Measurements from ENCODE around the gene DLGAP3. TPM values are rescaled to one million over a fixed set of nuclear protein-coding genes. Genes with fewer than 3 reads are reported as not detected.

DLGAP3 gene
- polyA plus RNA-seq, 2 of the 4 experiments (the other 2 are of a cell fraction): 0.05 TPM; not detected in 1

DNA sequence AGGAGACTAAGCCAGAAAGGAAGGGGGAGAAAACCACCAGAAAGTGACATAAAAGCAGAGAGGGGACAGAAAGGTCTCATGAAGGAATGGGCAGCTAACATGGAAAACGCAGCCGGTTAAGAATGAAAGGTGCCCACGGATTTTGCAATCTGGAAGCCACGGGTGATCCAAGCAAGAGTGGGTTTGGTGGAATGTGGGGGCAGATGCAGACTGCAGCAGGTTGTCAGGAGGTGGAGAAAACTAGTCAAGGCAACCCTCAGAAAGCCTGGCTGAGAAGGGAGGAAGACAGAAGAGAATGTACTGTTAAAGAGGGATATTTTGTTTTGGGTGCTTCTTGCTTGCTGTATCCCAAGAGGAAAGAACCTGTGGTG is 57.3 kb downstream of the DLGAP3 start:
- no peaks in the 10 kb centered on the region for H3K9me3 ChIP-seq
- no peak for FAIRE-seq
- 29% methylated on average over 4 of the region's 4 CpGs for WGBS (ENCODE audit: missing lambda C conversion rate)

GRCh38 chr1:34871443-34872132 is 57.9 kb downstream of the DLGAP3 start:
- TF ChIP-seq, protein P1, sequence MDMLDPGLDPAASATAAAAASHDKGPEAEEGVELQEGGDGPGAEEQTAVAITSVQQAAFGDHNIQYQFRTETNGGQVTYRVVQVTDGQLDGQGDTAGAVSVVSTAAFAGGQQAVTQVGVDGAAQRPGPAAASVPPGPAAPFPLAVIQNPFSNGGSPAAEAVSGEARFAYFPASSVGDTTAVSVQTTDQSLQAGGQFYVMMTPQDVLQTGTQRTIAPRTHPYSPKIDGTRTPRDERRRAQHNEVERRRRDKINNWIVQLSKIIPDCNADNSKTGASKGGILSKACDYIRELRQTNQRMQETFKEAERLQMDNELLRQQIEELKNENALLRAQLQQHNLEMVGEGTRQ (IDR thresholded peaks at IDR 0.05): no peak
- no peak for TF ChIP-seq ELK1 (IDR thresholded peaks at IDR 0.05; ENCODE audit: low read depth, low read length)
- TF ChIP-seq, protein P2, sequence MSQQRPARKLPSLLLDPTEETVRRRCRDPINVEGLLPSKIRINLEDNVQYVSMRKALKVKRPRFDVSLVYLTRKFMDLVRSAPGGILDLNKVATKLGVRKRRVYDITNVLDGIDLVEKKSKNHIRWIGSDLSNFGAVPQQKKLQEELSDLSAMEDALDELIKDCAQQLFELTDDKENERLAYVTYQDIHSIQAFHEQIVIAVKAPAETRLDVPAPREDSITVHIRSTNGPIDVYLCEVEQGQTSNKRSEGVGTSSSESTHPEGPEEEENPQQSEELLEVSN (IDR thresholded peaks at IDR 0.05; ENCODE audit: borderline replicate concordance, low read depth): no peak
- no peak for TF ChIP-seq RAD21 (conservative IDR thresholded peaks at IDR 0.05 in 1 of 2, IDR thresholded peaks at IDR 0.05 in 1 of 2)
- no peak for TF ChIP-seq TP53 (CRISPR knock-in tag; IDR thresholded peaks at IDR 0.05)
- TF ChIP-seq FOXS1 (CRISPR knock-in tag; IDR thresholded peaks at IDR 0.05): no peak
- no peak for TF ChIP-seq HOXB5 (CRISPR knock-in tag; IDR thresholded peaks at IDR 0.05)
- no peak for TF ChIP-seq GATA3 (IDR thresholded peaks at IDR 0.05; ENCODE audit: borderline replicate concordance)
- no peak for TF ChIP-seq EHF (CRISPR knock-in tag; IDR thresholded peaks at IDR 0.05)
- TF ChIP-seq POLR2AphosphoS2 (conservative IDR thresholded peaks at IDR 0.05; ENCODE audit: low read length): no peak
- TF ChIP-seq MYC (IDR thresholded peaks at IDR 0.05; ENCODE audit: borderline replicate concordance, low read length): no peak
- TF ChIP-seq RNF2 (IDR thresholded peaks at IDR 0.05; ENCODE audit: borderline replicate concordance, low read depth): no peak
- TF ChIP-seq ZC3H11A (IDR thresholded peaks at IDR 0.05): no peak
- TF ChIP-seq MAZ (IDR thresholded peaks at IDR 0.05; ENCODE audit: borderline replicate concordance, low read depth, low read length): no peak
- TF ChIP-seq, protein P3, sequence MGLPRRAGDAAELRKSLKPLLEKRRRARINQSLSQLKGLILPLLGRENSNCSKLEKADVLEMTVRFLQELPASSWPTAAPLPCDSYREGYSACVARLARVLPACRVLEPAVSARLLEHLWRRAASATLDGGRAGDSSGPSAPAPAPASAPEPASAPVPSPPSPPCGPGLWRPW (IDR thresholded peaks at IDR 0.05): no peak
- TF ChIP-seq EHMT2 (IDR thresholded peaks at IDR 0.05; ENCODE audit: low read depth): no peak
- TF ChIP-seq CHD2 (IDR thresholded peaks at IDR 0.05; ENCODE audit: low read length, partially characterized antibody): no peak
- TF ChIP-seq HOXA7 (CRISPR knock-in tag; IDR thresholded peaks at IDR 0.05): no peak
- no peak for TF ChIP-seq JUN (IDR thresholded peaks at IDR 0.05)
- Histone ChIP-seq H3K4me3 (no peak overlapping the region), H3K4me1 (no peaks in the 10 kb centered on the region), H3K9me3 (no peaks in the 10 kb centered on the region), H3K27ac (no peak overlapping the region), H3K4me2 (no peak overlapping the region)
- no peak for DNase-seq (ENCODE audit: low read depth in 1 of 2, low spot score in 1 of 2)
- 24% methylated on average over 12 of the region's 17 CpGs for WGBS (ENCODE audit: missing lambda C conversion rate)
- no peak for ATAC-seq
- CTCF ChIA-PET: interaction anchor here (0.6 to 4.0 kb wide), 2 partner anchors 11 to 124 kb away, joined by 4 to 21 read pairs; partner anchors contain the start of gene SMIM12
- POLR2A ChIA-PET: no interaction called here
- no peak for FAIRE-seq

More for the DNA sequence above, 57.3 kb downstream of the DLGAP3 start:
- Histone ChIP-seq H3K4me2 (no peak overlapping the region), H3K27ac (no peak overlapping the region), H3K4me3 (no peak overlapping the region), H3K4me1 (no peaks in the 10 kb centered on the region)
- ATAC-seq (no peak), DNase-seq (ENCODE audit: low read depth in 1 of 2, low spot score in 1 of 2) (no peak)
- TF ChIP-seq CEBPB (IDR thresholded peaks at IDR 0.05): no peak
- ChIA-PET POLR2A (no interaction called here), CTCF (no interaction called here)

DNA sequence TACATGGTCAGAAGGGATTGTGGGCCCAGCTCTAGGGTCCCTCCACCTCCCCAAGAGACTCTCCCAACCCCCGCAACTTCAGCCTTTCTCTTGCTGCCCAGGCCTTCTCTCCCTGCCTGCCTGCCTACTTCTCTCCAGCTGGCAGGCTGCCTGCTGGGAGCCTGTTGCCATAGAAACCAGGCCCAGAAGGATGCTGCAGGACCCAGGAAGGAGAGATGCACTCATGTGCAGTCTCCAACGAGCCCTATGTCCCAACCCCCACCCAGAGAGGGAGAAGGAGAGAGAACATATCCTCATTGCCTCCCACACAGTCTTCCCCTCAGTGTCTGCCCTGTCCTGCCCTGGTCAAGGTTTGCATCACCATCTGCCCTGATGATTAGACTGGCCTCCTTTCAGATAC is 59.1 kb downstream of the DLGAP3 start:
- Histone ChIP-seq H3K4me2 (no peak overlapping the region), H3K27ac (no peak overlapping the region), H3K9me3 (no peaks in the 10 kb centered on the region), H3K4me1 (0 out of 3 replicates have a peak, but pooled peaks cover 3% of the 10 kb centered on the region), H3K4me3 (no peak overlapping the region)
- ATAC-seq (no peak), FAIRE-seq (no peak), DNase-seq (ENCODE audit: low read depth in 1 of 2, low spot score in 1 of 2) (no peak)
- CTCF ChIA-PET: interaction anchor here (0.9 to 4.0 kb wide), 2 partner anchors 10 to 81 kb away, joined by 3 to 21 read pairs; partner anchors contain the start of gene SMIM12
- 46% methylated on average over 2 of the region's 2 CpGs for WGBS (ENCODE audit: missing lambda C conversion rate)
- POLR2A ChIA-PET: interaction anchor here (0.7 kb wide), 1 partner anchor 11 kb away, joined by 3 read pairs; the partner anchor contains the start of gene SMIM12
- TF ChIP-seq EHMT2 (IDR thresholded peaks at IDR 0.05; ENCODE audit: low read depth) (no peak), EHF (CRISPR knock-in tag; IDR thresholded peaks at IDR 0.05) (no peak), NPAS2 (CRISPR knock-in tag; IDR thresholded peaks at IDR 0.05; ENCODE audit: borderline replicate concordance) (no peak), CBX2 (IDR thresholded peaks at IDR 0.05; ENCODE audit: borderline replicate concordance, low read depth) (no peak), FOXS1 (CRISPR knock-in tag; IDR thresholded peaks at IDR 0.05) (no peak), CEBPB (IDR thresholded peaks at IDR 0.05) (no peak), RARB (CRISPR knock-in tag; IDR thresholded peaks at IDR 0.05) (no peak), HDAC2 (IDR thresholded peaks at IDR 0.05) (no peak), PBX3 (IDR thresholded peaks at IDR 0.05) (no peak), ESRRA (IDR thresholded peaks at IDR 0.05; ENCODE audit: borderline replicate concordance, low read length) (no peak), RCOR1 (IDR thresholded peaks at IDR 0.05; ENCODE audit: low read depth, low read length) (no peak), CTCF (IDR thresholded peaks at IDR 0.05) (no peak), RAD21 (conservative IDR thresholded peaks at IDR 0.05 in 1 of 2, IDR thresholded peaks at IDR 0.05 in 1 of 2) (no peak)

Measured in A549 (cell line).